IPS DF 19.7 (cell line): ENCODE data around the gene PIK3R1.

ENCODE experiments used
- DNase-seq: peaks from one replicate; pipeline ENCODE4 v3.0.0-alpha.2; 2013; ENCODE audit warnings: low read depth, low spot score

PIK3R1 gene

DNA sequence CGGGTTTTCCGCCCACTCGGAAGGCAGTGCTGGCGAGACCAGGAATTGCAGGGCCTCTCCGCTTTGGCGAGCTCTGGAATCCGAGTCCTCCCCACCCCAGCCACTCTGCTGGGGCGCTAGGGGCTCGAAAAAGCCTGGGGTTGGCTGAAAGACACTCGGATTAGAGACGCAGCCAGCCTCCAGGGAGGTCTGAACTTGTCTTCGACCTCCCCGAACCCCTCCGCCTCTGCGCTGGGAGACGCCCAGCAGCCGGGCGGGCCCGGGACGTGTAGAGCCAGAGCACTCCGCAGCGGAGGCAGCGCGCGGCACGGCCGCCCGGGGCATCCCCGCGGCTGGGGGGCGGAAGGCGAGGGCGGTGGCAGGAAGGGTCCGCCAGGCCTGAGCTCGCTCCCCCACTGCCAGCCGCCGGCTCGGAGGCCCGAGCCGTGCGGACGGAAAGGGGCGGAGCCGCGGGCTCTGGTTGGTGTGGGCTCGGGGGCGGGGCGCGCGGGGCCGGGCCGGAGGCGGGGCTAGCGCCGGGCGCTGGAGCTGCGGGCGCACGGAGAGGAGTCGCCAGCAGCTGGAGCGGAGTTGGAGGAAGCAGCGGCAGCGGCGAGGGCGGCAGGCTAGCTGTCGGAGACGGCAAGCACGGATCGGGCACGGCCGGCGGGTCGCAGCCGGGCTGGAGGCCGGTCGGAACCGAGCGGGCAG is at the start of gene PIK3R1:
Gene PIK3R1 (plus strand): TSS at position 549 of the 690 bp plus-strand sequence. CDS start 10,920 bp downstream, outside the sequence.
- peak; percentile 50 for DNase-seq

DNA sequence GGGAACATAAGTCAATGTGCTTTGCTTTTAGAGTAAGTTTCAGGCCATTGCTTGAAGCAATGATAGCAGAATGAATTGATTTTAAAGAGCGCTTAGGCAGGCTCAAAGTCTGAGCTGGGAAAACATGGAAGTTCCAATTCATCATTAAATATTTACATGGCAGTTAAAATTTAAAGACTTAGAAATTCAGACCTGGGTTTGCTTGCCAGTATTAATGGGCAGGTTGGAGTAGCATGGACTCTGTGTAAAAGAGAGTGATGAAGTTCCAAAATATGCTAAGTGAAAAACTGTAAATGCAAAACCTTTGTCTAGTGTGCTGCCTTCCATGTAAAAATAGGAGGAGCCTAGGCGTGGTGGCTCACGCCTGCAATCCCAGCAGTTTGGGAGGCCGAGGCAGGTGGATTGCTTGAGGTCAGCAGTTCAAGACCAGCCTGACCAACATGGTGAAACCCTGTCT is 48.3 kb upstream of the PIK3R1 start:
- no peak for DNase-seq

DNA sequence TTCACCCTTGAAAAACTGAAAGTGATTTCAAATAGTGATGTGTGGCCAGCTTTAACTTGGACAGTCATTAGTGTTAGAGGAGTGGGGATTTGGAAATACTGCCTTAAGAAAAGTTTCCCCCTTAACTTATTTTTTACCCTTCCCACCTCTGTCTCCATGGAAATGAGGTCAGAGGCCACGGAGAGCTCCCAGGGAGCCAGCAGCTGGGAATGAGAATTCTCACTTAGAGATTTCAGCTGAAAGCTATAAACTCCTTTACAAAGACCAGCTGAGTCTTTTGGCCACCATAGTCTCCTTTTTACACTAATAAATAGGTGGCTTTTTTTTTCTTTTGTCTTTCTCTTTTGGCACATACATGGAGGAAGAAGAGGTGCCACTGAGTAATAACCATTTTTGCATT is 45.7 kb upstream of the PIK3R1 start:
- no peak for DNase-seq

DNA sequence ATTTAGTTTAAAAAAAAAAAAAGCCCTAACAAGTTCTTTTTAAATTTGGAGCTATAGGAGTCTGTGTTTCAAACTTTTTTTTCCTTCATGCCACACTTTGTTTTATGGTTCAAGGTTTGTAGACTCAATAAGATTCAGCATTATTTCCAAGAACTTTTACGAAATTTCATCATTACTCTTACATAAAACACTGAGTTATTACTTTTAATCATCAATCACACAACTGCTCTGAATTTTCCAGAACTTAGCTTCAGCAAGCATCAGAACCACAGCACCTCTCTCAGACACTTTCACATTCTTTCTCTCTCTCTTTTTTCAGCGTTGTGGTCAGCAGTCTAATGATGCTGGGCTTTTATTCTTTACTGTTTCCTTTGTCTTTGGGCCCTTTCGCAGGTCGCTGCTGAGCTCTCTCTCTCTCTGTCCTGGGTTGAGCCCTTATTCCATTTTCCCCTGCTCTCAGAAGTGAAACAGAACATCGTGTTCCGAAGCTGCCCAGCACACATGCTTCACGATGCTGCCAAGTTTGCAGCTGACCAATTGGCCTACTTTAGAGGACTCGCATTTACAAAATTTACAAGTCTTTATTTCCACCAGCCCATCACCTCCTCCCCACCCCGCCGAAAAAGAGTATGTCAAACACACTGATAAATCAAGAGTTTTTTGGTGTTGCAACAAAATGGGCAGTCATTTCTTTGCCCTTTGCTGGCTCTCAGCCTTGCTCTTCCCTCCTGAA is 44.6 kb upstream of the PIK3R1 start:
- no peak for DNase-seq

DNA sequence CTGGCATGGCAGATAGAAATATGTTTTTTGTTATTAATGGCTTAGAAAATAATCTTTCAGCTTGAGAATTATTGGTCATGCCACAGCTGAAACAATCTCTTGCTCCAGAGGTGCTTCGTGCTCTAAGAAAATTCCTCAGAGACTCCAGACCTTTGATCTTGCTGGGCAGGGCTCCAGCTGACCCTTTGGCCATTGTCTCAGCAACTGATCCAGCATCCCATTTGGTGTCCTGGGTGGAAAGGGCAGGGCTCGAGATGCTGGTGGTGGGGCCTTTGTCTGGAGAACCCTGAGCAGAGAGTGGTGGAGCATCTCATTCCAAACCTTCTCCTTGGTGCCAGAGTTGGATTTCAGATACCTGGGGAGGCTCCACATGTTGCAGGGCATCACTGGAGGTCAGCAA is 43.2 kb upstream of the PIK3R1 start:
- no peak for DNase-seq

DNA sequence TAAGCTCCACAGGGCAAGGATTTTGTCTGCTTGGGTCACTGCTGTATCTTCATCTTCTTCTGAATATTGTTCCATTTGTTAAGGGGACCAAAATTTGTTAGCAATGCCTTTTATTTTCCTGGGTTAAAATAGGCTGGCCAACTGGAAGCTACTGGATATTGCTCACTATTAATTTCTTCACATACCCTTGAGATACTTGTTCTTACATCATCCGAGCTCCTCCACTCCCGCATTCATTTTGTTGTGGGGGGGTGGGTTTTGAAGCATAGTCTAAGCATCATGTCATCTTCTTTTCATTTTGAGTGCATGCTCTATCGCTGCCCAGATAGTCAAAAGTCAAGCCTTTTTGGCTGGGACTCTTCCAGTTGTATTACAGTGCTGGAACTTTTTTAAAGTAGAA is 42.5 kb upstream of the PIK3R1 start:
- no peak for DNase-seq

DNA sequence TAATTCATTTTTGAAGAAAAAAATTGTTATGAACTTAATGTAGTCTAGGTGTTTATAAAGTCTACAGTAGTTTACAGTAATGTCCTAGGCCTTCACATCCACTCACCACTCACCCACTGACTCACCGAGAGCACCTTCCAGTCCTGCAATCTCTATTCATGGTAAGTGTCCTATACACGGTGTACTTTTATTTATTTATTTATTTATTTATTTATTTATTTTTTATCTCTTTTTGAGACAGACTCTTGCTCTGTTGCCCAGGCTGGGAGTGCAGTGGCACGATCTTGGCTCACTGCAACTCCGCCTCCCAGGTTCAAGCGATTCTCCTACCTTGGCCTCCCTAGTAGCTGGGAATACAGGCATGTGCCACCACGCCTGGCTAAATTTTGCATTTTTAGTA is 39.3 kb upstream of the PIK3R1 start:
- no peak for DNase-seq

DNA sequence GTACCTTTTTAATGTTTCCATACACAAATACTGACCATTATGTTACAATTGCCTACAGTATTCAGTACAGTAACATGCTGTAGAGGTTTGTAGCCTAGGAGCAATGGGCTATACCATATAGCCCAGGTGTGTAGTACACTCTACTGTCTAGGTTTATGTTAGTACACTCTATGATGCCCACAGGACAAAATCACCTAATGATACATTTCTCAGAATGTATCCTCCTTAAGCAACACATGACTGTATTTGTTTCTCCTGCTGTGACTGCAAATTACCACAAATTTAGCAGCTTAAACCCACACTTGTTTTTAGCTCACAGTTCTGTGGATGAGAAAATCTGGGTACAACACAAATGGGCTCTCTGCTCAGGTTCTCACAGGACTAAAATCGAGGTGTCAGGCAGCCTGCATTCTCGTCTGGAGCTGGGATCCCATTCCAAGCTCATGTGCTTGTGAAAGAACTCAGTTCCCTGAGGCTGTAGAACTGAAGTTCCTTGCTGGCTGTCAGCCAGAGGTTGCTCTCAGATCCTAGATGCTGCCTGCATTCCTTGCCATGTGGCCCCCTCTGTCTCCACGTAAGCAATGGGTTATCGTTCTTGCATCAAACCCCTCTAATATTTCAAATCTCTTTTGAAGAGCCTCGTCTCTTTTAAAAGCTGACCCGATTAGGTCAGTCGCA is 38.6 kb upstream of the PIK3R1 start:
- no peak for DNase-seq

DNA sequence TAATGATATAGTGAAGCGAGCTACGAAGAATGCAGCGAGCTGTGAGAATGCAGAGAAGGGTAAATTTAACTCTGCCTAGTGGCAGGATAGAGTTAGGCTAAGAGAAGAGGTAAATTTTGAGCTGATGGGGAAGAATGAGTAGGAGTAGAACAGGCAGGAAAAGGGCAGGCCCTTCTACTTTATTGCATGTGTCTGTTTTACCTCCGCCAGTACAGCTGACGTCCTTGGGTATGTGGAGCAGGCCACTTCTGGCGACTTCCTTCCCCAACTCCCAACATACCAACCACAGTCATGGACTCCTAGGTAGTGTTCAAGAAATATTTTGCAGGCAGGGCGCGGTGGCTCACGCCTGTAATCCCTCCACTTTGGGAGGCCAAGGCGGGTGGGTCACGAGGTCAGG is 37.9 kb upstream of the PIK3R1 start:
- no peak for DNase-seq

DNA sequence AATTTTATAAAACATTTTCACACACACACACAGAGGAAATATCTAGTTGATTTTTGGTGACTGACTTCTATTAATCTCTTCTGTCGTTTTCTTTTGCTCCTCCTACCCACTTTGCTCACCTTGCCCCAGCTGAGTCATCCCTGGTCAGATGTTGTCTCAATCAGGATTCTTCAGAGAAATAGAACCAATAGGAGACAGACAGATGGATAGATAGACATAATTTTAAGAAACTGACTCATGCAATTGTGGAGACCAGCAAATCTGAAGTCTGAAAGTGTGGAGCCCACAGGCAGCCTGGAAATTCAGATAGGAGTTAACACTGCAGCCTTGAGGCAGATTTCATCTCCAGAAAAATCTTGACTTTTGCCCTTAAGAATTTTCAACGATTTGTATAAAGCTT is 37.0 kb upstream of the PIK3R1 start:
- DNase-seq, result no peak

DNA sequence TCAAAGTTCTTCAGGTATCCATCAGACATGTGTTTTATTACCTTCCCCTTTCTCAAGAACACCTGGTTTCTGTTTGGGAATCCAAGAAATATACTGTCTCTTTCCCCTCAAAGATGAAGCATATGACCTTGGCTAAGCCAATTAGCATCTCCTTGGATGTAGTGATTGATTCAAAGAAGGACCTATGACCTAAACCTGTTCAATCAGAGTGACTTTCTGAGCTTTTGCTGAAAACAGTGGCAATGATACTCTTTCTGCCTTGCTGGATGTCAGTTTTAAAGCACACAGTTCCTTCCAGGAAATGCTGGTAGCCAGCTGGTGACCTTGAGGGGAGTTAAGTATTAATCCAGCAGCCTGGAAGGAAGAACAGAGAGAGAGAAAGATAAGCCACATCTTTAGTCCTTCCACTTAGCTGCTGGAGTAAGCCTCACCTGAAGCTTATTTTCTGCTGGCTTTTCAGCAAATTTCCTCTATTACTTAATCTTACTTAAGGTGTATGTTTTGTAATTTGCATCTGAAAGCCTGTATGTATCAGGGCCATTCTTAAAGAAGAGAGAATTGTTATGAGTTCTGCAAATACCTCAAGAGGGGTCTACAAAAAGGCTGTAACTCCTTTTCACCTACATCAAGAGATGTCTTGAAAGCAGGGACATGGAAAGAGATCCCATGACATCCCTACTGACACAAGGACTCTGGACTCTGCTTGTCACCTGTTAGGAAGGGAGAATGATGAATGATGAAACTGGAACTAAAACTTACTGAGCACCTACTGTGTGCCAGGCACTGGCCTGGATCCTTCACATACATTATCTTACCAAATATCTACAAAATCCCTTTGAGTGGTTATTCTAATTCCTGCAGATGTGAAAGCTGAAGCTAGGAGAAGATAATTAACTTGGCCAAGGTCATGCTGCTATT is 35.2 kb upstream of the PIK3R1 start:
- DNase-seq, result no peak

DNA sequence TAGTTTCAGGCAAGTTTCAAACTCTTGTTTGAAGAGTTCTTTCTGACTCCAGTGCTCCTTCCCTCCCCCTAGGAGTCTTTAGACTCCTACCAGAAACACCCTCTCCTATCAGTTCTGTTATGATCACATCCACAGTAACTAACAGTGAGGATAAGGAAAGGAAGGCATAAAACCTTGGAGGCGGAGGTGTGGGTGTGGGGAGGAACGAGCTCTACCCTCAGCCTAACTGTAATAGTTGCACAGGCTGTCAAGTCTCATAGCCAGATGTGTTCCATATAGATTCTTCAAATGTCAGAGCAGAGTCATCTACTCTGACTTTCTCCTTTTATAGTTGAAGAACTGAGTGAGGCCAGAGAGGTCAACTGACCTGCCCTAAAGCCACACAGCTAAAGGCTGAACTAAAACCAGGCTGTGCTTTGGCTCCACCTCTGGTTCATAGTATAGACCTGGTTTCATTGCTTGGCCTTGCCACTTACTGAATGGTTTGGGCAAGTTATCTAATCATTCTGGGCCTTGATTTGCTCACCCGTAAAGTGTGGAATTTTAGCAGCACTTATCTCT is 34.4 kb upstream of the PIK3R1 start:
- DNase-seq, result no peak

DNA sequence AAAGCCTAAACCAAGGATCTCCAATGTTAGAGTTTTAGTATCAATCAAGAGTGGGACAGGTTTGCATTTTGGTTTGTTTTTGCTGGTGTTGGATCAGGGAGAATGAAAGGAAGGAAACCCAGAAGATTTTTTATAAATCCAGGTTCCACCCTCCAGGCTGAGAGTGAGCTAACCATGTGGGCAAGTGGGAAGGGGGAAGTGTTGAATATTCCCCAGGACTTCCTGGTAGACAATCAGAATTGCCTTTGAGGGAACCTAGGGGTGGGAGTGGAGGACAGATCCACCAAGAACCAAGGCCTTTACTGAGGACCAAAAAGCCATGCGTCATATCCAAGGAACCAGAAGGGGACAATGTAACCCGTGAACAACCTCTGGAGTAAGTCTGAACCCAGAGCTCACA is 33.5 kb upstream of the PIK3R1 start:
- no peak for DNase-seq

DNA sequence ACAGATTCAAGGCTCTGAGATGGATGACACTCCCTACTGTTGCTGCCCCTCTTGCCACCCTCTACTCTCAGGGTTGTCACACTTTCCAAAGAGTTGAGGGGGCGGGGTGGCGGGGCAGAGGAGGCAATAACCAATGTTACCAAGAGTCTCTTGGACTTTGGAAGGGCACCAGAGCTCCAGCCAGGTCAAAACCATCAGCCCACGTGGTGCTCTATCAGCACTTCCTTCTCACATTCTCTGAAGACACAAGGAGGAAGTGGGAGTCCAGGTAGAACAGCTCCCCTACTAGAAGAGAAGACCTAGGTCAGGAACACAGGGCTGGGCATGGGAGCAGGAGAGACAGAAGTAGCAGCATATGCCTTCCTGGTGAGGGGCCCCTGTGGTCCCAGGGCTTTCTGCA is 33.0 kb upstream of the PIK3R1 start:
- no peak for DNase-seq

DNA sequence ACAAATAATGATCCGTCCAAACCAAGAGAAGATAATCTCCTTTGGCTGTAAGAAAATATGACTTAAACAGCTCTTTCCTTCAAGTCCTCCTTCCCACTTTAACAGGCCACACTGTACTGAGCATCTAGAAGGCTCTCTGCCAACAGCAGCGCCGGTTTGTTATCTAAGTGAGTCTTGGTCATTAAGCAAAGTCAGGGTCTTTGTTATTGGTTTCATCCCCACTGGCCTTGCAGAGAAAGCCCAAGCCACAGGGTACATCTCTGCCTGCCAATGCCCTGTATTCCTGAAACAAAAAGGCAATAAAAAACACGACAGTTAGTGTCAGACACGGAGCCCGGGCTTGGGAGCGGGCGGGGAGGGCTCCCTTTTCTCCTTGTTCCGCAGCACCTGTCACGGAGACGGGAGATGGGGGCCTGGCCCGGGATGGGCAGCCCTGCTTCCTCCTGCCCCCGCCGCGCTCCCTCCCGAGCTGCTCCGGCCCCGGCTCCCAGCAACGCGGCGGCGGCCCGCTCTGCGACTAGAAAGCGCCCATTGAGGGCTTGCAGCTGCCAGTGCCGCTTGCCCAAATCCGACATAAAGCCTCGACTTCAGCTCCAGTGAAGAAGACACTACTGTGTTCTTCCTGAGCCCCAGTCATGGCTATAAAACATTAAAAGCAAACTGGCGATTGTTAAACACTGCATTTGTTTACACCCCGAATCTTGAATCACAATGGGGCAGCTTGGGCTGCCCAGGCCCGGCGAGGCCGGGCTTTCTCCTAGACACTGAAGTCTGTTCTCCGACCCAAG is 28.1 kb upstream of the PIK3R1 start:
- no peak for DNase-seq

DNA sequence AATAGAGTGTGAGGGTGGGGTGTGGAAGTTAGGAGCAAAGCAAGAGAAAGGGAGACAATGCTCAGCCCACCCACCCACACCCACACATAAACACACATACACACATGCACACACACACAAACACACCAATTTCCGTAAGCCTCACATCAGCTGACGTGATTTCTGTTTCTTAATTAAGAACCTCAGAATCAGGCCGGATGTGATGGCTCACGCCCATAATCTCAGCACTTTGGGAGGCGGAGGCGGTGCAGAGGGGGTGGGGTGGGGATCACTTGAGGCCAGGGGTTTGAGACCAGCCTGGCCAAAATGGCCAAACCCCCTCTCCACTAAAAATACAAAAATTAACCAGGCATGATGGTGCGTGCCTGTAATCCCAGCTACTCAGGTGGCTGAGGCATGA is 26.4 kb upstream of the PIK3R1 start:
- DNase-seq, result no peak

DNA sequence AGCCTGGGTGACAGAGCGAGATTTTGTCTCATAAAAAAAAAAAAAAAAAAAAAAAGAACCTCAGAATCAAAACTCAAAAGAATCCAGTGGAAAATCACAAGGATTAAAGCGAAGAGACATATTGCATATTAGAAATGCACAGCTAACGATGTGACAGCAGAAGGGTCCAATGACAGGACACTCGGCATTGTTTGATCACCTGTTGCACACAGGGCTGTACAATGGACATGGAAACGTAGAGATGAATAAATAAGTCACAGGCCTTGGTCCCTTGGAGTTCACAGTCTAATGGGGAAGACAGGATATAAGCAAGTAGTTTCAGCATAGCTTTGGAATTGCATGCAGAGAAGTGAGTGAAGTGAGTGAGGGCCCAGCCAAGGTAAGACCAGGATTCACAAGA is 25.9 kb upstream of the PIK3R1 start:
- DNase-seq, result no peak

DNA sequence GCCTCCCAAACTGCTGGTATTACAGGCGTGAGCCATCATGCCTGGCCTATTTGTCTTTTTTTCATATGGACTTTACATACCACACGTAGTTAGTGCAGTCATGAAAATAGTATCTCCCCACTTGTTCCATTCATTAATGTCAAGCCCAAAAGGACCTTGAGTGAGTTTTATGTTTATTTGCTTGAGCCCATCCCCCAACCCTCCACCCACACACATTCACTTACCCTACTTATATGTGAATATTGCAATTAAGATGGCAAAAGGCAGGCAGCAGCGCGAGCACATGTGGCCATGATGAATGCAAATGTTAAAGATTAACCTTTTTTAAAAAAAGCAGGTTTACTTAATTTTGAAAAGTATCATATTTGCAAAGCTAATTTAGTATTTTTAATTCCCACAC is 24.9 kb upstream of the PIK3R1 start:
- DNase-seq, result no peak

DNA sequence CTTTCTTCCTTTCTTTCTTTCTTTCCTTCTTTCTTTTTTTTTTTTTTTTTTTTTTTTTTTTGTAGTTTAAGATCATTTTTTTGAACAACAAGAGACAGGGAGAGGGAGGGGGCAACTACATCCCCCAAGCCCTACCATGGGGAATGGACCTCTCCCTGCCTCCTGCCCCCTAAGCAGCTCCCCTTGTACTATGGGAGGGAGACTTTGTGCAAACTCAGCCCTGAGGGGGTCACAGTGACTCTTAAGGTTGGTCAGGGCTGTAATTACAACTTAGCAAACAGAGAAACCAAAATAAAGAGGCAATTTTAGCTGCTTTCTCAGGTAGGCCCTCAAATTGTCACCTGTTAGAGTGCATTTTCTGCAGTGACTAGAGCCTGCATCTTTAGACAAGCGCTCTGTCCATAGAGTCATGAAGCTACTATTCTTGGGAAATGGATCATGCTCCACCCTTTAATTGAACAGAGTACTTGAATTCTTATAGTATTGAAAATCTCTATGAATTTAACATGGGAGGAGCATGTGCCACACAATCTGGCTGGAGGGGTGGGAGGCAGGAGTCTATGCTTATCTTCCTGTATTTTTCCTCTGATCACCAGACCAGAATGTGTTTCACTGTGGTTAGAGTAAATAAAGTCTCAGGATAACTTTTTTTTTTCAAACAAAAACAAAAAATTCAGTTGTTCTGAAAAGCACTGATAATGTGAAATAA is 24.3 kb upstream of the PIK3R1 start:
- no peak for DNase-seq

DNA sequence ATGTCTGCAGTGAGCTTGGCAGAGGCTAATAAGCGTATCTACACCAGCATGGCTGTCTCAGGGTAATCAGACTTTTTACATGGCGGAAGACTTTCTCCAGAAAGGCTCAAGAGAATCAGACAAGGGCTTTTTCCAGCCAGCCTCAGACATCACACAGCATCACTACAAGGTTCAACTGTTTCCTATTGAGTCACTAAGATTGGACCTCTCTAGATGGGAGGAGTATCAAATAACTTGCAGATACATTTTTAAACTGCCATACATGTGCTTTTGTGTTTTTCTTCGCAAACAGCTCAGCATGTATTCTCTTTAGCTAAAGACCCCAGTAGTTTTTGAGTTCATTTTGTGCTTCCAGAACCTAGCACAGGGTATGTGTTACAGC is 22.9 kb upstream of the PIK3R1 start:
- no peak for DNase-seq
